HepG2 (cell line): Measurements from ENCODE around the gene MAPK8IP3. TPM values are rescaled to one million over a fixed set of nuclear protein-coding genes. Genes with fewer than 3 reads are reported as not detected.

Experiments used
- ATF5 ChIP-seq: sonication (generic); formaldehyde crosslinking; IDR thresholded peaks from 2 replicates; pipeline ENCODE4 v1.4.0; 2020; ENCODE audit warnings: mild to moderate bottlenecking, low read depth, missing genetic modification reagents
- DPF2 ChIP-seq: sonication (generic); formaldehyde crosslinking; IDR thresholded peaks from 2 replicates; pipeline ENCODE4 v1.4.0; 2020; ENCODE audit warnings: mild to moderate bottlenecking, low read depth, missing genetic modification reagents, borderline replicate concordance
- ELF4 ChIP-seq: sonication (generic); formaldehyde crosslinking; IDR thresholded peaks from 2 replicates; pipeline ENCODE4 v1.5.0; 2020; ENCODE audit warnings: missing genetic modification reagents, mild to moderate bottlenecking, moderate library complexity, borderline replicate concordance
- GTF3A ChIP-seq: sonication (generic); formaldehyde crosslinking; conservative IDR thresholded peaks from 2 replicates; pipeline ENCODE4 v1.4.0; 2020; ENCODE audit warnings: mild to moderate bottlenecking, missing genetic modification reagents
- KLF16 ChIP-seq, 2 experiments: sonication (generic) in 1 of 2; formaldehyde crosslinking in 1 of 2; IDR thresholded peaks; 2 replicates each; pipeline versions ENCODE4 v1.6.1 to v1.8.0; 2016 to 2023; ENCODE audit warnings: missing genetic modification reagents in 2 of 2, missing compliant biosample characterization in 1 of 2
- MYC ChIP-seq: sonication (generic); formaldehyde crosslinking; IDR thresholded peaks from 2 replicates; pipeline ENCODE4 v1.9.0; 2021; ENCODE audit warnings: missing genetic modification reagents, borderline replicate concordance
- NRL ChIP-seq: sonication (generic); formaldehyde crosslinking; IDR thresholded peaks from 2 replicates; pipeline ENCODE4 v1.5.0; 2020; ENCODE audit warnings: missing genetic modification reagents, mild to moderate bottlenecking, moderate library complexity, borderline replicate concordance
- RFXANK ChIP-seq: IDR thresholded peaks from 2 replicates; pipeline ENCODE4 v1.6.1; 2016
- RXRB ChIP-seq: IDR thresholded peaks from 2 replicates; pipeline ENCODE4 v1.6.1; 2016; ENCODE audit warnings: borderline replicate concordance, missing genetic modification reagents, missing compliant biosample characterization
- SAP130 ChIP-seq: IDR thresholded peaks from 2 replicates; pipeline ENCODE4 v1.6.1; 2016; ENCODE audit warnings: low read depth
- ZNF17 ChIP-seq: sonication (generic); formaldehyde crosslinking; IDR thresholded peaks from 2 replicates; pipeline ENCODE4 v1.5.0; 2020; ENCODE audit warnings: mild to moderate bottlenecking, missing genetic modification reagents
- ZNF264 ChIP-seq: sonication (generic); formaldehyde crosslinking; IDR thresholded peaks from 2 replicates; pipeline ENCODE4 v1.4.0; 2020; ENCODE audit warnings: missing genetic modification reagents
- ZNF337 ChIP-seq: sonication (generic); formaldehyde crosslinking; IDR thresholded peaks from 2 replicates; pipeline ENCODE4 v1.5.1; 2020; ENCODE audit warnings: missing genetic modification reagents, low read depth, mild to moderate bottlenecking, borderline replicate concordance
- ZNF547 ChIP-seq: sonication (generic); formaldehyde crosslinking; IDR thresholded peaks from 2 replicates; pipeline ENCODE4 v1.5.1; 2020; ENCODE audit warnings: mild to moderate bottlenecking, missing genetic modification reagents
- ZNF574 ChIP-seq: sonication (generic); formaldehyde crosslinking; IDR thresholded peaks from 2 replicates; pipeline ENCODE4 v1.4.0; 2020; ENCODE audit warnings: missing genetic modification reagents
- ZNF652 ChIP-seq: IDR thresholded peaks from 2 replicates; pipeline ENCODE4 v1.6.1; 2016; ENCODE audit warnings: low read depth, borderline replicate concordance
- ZNF7 ChIP-seq: IDR thresholded peaks from 2 replicates; pipeline ENCODE4 v1.6.1; 2016; ENCODE audit warnings: missing biosample characterization, missing genetic modification reagents
- ZNF710 ChIP-seq: sonication (generic); formaldehyde crosslinking; IDR thresholded peaks from 2 replicates; pipeline ENCODE4 v1.5.0; 2020; ENCODE audit warnings: mild to moderate bottlenecking, missing genetic modification reagents, borderline replicate concordance
- ZNF746 ChIP-seq: sonication (generic); formaldehyde crosslinking; IDR thresholded peaks from 2 replicates; pipeline ENCODE4 v1.8.0; 2022; ENCODE audit warnings: mild to moderate bottlenecking, missing genetic modification reagents
- polyA plus RNA-seq, 8 experiments: library from polyadenylated mRNA; depleted of rRNA in 3 of 8; stranded (reverse) in 7 of 8; unstranded in 1 of 8; fragments of >200 nt; fragmentation: Illumina TruSeq in 4 of 8; extraction: Trizol in 4 of 8; gene quantifications; 2 replicates each; pipeline versions ENCODE4 v1.2.1 to v1.2.3, GENCODE V29; 2011 to 2016; ENCODE audit warnings: low read depth in 4 of 8, missing spikeins in 1 of 8, mixed read lengths in 1 of 8; ENCODE audit not compliant: insufficient read depth in 1 of 8
- total RNA-seq, 5 experiments: library from RNA; depleted of rRNA; stranded (reverse); fragments of >200 nt; fragmentation: Illumina TruSeq; extraction: Trizol; gene quantifications; 2 replicates each; pipeline ENCODE4 v1.2.3, GENCODE V29; 2016; ENCODE audit warnings: low read depth in 1 of 5
- TF ChIP-seq, protein P1 (sequence below): IDR thresholded peaks from 2 replicates; pipeline ENCODE4 v1.6.1; 2016; ENCODE audit warnings: control low read depth
- TF ChIP-seq, protein P2 (sequence below): sonication (generic); formaldehyde crosslinking; IDR thresholded peaks from 2 replicates; pipeline ENCODE4 v1.9.0; 2022; ENCODE audit warnings: low read depth, missing genetic modification reagents

The MAPK8IP3 gene
- total and polyA plus RNA-seq, 2 of the 13 experiments (the other 11 are each of a cell fraction or from before 2014, with no cell fraction given): 25.1 to 41.7 TPM

DNA sequence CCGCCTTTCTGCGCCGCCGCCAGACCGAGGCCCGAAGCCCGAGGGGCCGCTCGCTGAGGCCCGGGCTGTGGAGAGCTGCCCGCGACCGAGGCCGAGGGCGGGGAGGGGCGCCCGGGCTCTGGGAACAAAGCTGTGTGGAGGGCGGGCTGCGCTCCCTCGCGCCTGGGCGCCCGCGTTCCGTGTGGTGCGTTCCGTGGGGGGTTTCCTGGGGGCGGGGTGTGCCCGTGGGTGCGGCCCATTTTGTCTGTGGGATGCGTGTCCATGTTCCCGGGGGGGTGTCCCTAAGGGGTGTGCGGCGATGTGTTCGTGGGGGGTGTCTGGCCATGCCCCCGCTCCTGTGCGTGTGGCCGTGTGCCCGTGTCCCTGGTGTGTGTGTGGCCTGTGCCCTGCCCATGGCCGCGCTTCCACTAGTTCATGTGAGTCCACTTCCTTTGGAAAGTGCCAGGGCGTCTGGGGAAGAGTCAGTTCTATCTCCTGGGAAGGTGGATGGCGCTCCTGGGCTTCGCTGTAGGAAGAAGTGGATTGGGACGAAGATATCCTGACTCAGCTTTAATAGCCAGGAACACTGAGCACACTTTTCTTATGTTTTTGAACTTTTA is 27.4 kb upstream of the MAPK8IP3 start (continued):
- no peak for TF ChIP-seq KLF16 (CRISPR knock-in tag; IDR thresholded peaks at IDR 0.05)
- no peak for TF ChIP-seq ZNF574
- 0 out of 2 replicates have a peak, but pooled peaks have one; percentile 18 for TF ChIP-seq RXRB (CRISPR knock-in tag)
- TF ChIP-seq ZNF746 (CRISPR knock-in tag): no peak
- TF ChIP-seq ZNF710: no peak
- peak; percentile 42 for TF ChIP-seq SAP130 (CRISPR knock-in tag)
- TF ChIP-seq ZNF337 (CRISPR knock-in tag): no peak
- TF ChIP-seq ATF5 (CRISPR knock-in tag): no peak
- TF ChIP-seq, protein P1, sequence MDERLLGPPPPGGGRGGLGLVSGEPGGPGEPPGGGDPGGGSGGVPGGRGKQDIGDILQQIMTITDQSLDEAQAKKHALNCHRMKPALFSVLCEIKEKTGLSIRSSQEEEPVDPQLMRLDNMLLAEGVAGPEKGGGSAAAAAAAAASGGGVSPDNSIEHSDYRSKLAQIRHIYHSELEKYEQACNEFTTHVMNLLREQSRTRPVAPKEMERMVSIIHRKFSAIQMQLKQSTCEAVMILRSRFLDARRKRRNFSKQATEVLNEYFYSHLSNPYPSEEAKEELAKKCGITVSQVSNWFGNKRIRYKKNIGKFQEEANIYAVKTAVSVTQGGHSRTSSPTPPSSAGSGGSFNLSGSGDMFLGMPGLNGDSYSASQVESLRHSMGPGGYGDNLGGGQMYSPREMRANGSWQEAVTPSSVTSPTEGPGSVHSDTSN: no peak
- no peak for TF ChIP-seq GTF3A (CRISPR knock-in tag)
- TF ChIP-seq NRL (CRISPR knock-in tag): peak; percentile 53; the same call in 1 of the 2 replicates
- TF ChIP-seq ZNF264 (CRISPR knock-in tag): no peak
- TF ChIP-seq, protein P2, sequence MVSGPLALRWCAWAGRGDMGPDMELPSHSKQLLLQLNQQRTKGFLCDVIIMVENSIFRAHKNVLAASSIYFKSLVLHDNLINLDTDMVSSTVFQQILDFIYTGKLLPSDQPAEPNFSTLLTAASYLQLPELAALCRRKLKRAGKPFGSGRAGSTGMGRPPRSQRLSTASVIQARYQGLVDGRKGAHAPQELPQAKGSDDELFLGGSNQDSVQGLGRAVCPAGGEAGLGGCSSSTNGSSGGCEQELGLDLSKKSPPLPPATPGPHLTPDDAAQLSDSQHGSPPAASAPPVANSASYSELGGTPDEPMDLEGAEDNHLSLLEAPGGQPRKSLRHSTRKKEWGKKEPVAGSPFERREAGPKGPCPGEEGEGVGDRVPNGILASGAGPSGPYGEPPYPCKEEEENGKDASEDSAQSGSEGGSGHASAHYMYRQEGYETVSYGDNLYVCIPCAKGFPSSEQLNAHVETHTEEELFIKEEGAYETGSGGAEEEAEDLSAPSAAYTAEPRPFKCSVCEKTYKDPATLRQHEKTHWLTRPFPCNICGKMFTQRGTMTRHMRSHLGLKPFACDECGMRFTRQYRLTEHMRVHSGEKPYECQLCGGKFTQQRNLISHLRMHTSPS (CRISPR knock-in tag): 0 out of 2 replicates have a peak, but pooled peaks have one; percentile 30
- no peak for TF ChIP-seq DPF2
- no peak for TF ChIP-seq ZNF7 (CRISPR knock-in tag)
- no peak for TF ChIP-seq ELF4
- TF ChIP-seq MYC (CRISPR knock-in tag): peak; percentile 8; the same call in 1 of the 2 replicates
- TF ChIP-seq RFXANK: no peak
- no peak for TF ChIP-seq ZNF652 (CRISPR knock-in tag)
- TF ChIP-seq ZNF17: no peak
- TF ChIP-seq ZNF547 (CRISPR knock-in tag): peak; percentile 48
